A549 treated with CpdA at 1 μM for 4 hours (cell line): Measurements from ENCODE around the gene ATP2A3. TPM values are rescaled to one million over a fixed set of nuclear protein-coding genes. Genes with fewer than 3 reads are reported as not detected.

Experiments
- total RNA-seq: library from RNA; stranded (reverse); fragments of 200-300 nt; extraction: Qiagen RNA extraction; gene quantifications from 5 replicates; pipeline ENCODE4 v1.2.3, GENCODE V29; 2022; ENCODE audit warnings: low read depth

Gene ATP2A3
- total RNA-seq = 3.6 to 5.4 TPM (median 4.3 TPM) in 5 replicates

GRCh38 chr17:3964203-3965117, at the start of gene ATP2A3:
Gene ATP2A3 (minus strand): TSS chr17:3964437. CDS start chr17:3964291, 146 bp downstream.

GRCh38 chr17:3915995-3916696, 48.1 kb downstream of the ATP2A3 start, which contains the start of gene P2RX1:
Gene P2RX1 (minus strand): TSS chr17:3916465. CDS start chr17:3916225, 240 bp downstream.

DNA sequence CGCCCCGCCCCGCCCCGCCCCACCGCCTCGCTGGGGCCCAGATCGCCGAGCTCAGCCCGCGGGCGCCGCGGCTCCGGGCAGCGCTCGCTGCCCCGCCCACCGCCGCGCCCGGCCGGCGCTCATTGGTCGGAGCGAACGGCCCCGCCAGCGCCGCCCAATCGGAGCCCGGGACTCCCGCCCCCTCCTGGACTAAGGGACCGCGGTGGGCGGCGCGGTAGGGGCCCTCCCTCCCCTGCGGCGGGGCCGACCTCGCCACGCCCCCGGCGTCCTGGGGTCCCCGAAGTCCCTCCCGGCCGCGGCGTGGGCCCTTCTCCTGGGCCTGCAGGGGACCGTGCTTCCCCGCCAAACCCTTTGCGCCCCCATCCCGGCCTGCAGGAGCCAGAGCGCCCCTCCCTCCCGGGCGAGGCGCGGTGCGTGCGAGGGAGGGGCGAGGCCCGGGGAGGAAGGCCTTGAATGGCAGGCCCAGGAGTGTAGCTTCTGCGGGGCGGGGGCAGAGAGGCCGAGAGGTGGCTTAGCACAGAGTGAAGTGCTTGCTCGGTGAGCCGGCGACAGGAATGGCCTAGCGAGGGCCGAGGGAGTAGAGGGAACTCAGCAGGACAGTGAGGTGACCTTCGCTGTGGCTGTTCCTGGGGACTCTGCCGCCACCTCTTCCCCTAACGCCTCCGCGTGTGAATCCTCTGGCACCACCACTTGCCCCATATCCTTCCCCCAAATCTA, 71.1 kb downstream of the ATP2A3 start, which contains the start of gene CAMKK1:
CAMKK1 (minus strand) TSS at position 51 of the 717 bp plus-strand sequence. CDS start 7,366 bp downstream, outside the sequence.

Other genes starting within 250 kb of the ATP2A3 start
- gene HASPIN, start 240.5 kb downstream of the ATP2A3 start, total RNA-seq = 13.5 to 15.9 TPM (median 14.0 TPM) in 5 replicates
- 88.2 to 98.4 TPM (median 97.4 TPM) in 5 replicates for gene ITGAE, start 163.2 kb downstream of the ATP2A3 start, total RNA-seq
- gene NCBP3, start 118.2 kb downstream of the ATP2A3 start, total RNA-seq = 28.5 to 34.7 TPM (median 31.2 TPM) in 5 replicates
- gene CAMKK1, start 71.4 kb downstream of the ATP2A3 start, total RNA-seq = 14.9 to 16.2 TPM (median 15.7 TPM) in 5 replicates
- 0.03 TPM in 1 of 5 replicates, not detected in the others for gene P2RX1, start 48.0 kb downstream of the ATP2A3 start, total RNA-seq
- 11.5 to 15.8 TPM (median 14.6 TPM) in 5 replicates for gene ZZEF1, start 178.6 kb upstream of the ATP2A3 start, total RNA-seq
- gene CYB5D2, start 178.8 kb upstream of the ATP2A3 start, total RNA-seq = 15.3 to 18.2 TPM (median 16.3 TPM) in 5 replicates